K562 (cell line): ENCODE results near the gene HOXB6. TPM values are rescaled to one million over a fixed set of nuclear protein-coding genes. Genes with fewer than 3 reads are reported as not detected.

Experiments
- ARID1B ChIP-seq: fragments of 450-650 bp; IDR thresholded peaks from 2 replicates; pipeline ENCODE4 v1.6.1; 2016; ENCODE audit warnings: antibody characterized with exemption, mild to moderate bottlenecking, inconsistent platforms
- EHMT2 ChIP-seq: fragments of 450-650 bp; IDR thresholded peaks from 2 replicates; pipeline ENCODE4 v1.6.1; 2018; ENCODE audit warnings: antibody characterized with exemption
- JUNB ChIP-seq: fragments of 450-650 bp; formaldehyde crosslinking; conservative IDR thresholded peaks from 2 replicates; pipeline ENCODE4 v1.4.0; 2020; ENCODE audit warnings: mild to moderate bottlenecking
- JUND ChIP-seq, 2 experiments: IDR thresholded peaks; 2 replicates in 1 of 2; 3 replicates in 1 of 2; pipeline ENCODE4 v1.6.1; 2011; ENCODE audit warnings: borderline replicate concordance in 2 of 2, low read depth in 2 of 2, low read length in 2 of 2, improper control_type of control experiment in 1 of 2, missing biosample characterization in 1 of 2, missing genetic modification characterization in 1 of 2, missing genetic modification reagents in 1 of 2
- POLR2AphosphoS2 ChIP-seq: IDR thresholded peaks from 2 replicates; pipeline ENCODE4 v1.6.1; 2012; ENCODE audit warnings: low read length, improper control_type of control experiment
- STAT5B ChIP-seq: fragments of 250-450 bp; sonication (Bioruptor Pico); IDR thresholded peaks from 2 replicates; pipeline ENCODE4 v1.8.0; 2021; ENCODE audit warnings: mild to moderate bottlenecking, inconsistent platforms
- TGIF2 ChIP-seq: sonication (generic); formaldehyde crosslinking; IDR thresholded peaks from 2 replicates; pipeline ENCODE4 v1.8.1; 2022; ENCODE audit warnings: mild to moderate bottlenecking, missing genetic modification reagents, moderate library complexity
- ZBTB1 ChIP-seq: sonication (generic); formaldehyde crosslinking; IDR thresholded peaks from 2 replicates; pipeline ENCODE4 v1.8.1; 2023; ENCODE audit warnings: missing genetic modification reagents, low read depth, mild to moderate bottlenecking, borderline replicate concordance
- ZC3H11A ChIP-seq: IDR thresholded peaks from 2 replicates; pipeline ENCODE4 v1.6.1; 2012; ENCODE audit warnings: low read depth, low read length, improper control_type of control experiment
- ZNF445 ChIP-seq: fragments of 250-450 bp; sonication (Bioruptor Pico); IDR thresholded peaks from 2 replicates; pipeline ENCODE4 v1.4.0; 2020; ENCODE audit warnings: low read depth, mild to moderate bottlenecking, moderate library complexity
- ZNF507 ChIP-seq: conservative IDR thresholded peaks from 2 replicates; pipeline ENCODE4 v1.6.1; 2017; ENCODE audit warnings: missing genetic modification characterization, missing compliant biosample characterization
- polyA plus RNA-seq, 8 experiments: library from polyadenylated mRNA; depleted of rRNA in 4 of 8; stranded (reverse) in 5 of 8; unstranded in 3 of 8; fragments of >200 nt; fragmentation: Nextera tagmentation in 2 of 8; fragmentation: Illumina TruSeq in 1 of 8; extraction: Ambion mirVana in 2 of 8; extraction: Trizol in 1 of 8; gene quantifications; 2 replicates each; pipeline versions ENCODE4 v1.2.1 to v1.2.3, GENCODE V29; 2011 to 2014; ENCODE audit warnings: inconsistent platforms in 1 of 8, missing spikeins in 1 of 8
- total RNA-seq, 7 experiments: library from RNA; depleted of rRNA in 6 of 7; stranded (reverse); fragments of >200 nt in 6 of 7; fragmentation: Illumina TruSeq in 2 of 7; extraction: Trizol in 2 of 7; gene quantifications; 2 replicates each; pipeline versions ENCODE4 v1.2.1 to v1.2.3, GENCODE V29; 2011 to 2021; ENCODE audit warnings: low replicate concordance in 1 of 7
- TF ChIP-seq, protein P1 (sequence below): fragments of 250-450 bp; sonication (Bioruptor Pico); IDR thresholded peaks from 2 replicates; pipeline ENCODE4 v1.4.0; 2020; ENCODE audit warnings: mild to moderate bottlenecking, moderate library complexity, borderline replicate concordance
- TF ChIP-seq, protein P2 (sequence below), 2 experiments: fragments of 450-650 bp in 1 of 2; sonication (generic) in 1 of 2; formaldehyde crosslinking in 1 of 2; IDR thresholded peaks in 1 of 2; conservative IDR thresholded peaks in 1 of 2; 2 replicates each; pipeline versions ENCODE4 v1.6.1 to v1.8.1; 2016 to 2023; ENCODE audit warnings: mild to moderate bottlenecking in 2 of 2, moderate library complexity in 2 of 2, inconsistent platforms in 1 of 2, missing genetic modification reagents in 1 of 2
- TF ChIP-seq, protein P3 (sequence below): fragments of 250-450 bp; sonication (Bioruptor Pico); IDR thresholded peaks from 2 replicates; pipeline ENCODE4 v1.8.0; 2022; ENCODE audit warnings: moderate library complexity, mild to moderate bottlenecking, inconsistent platforms
- TF ChIP-seq, protein P4 (sequence below): fragments of 150-350 bp; conservative IDR thresholded peaks from 2 replicates; pipeline ENCODE4 v1.6.1; 2014; ENCODE audit warnings: low read length

HOXB6 gene
- total and polyA plus RNA-seq, 9 of the 15 experiments (the other 6 are each of a cell fraction or from before 2014, with no cell fraction given), result 1.2 to 14.8 (median 4.9) TPM

DNA sequence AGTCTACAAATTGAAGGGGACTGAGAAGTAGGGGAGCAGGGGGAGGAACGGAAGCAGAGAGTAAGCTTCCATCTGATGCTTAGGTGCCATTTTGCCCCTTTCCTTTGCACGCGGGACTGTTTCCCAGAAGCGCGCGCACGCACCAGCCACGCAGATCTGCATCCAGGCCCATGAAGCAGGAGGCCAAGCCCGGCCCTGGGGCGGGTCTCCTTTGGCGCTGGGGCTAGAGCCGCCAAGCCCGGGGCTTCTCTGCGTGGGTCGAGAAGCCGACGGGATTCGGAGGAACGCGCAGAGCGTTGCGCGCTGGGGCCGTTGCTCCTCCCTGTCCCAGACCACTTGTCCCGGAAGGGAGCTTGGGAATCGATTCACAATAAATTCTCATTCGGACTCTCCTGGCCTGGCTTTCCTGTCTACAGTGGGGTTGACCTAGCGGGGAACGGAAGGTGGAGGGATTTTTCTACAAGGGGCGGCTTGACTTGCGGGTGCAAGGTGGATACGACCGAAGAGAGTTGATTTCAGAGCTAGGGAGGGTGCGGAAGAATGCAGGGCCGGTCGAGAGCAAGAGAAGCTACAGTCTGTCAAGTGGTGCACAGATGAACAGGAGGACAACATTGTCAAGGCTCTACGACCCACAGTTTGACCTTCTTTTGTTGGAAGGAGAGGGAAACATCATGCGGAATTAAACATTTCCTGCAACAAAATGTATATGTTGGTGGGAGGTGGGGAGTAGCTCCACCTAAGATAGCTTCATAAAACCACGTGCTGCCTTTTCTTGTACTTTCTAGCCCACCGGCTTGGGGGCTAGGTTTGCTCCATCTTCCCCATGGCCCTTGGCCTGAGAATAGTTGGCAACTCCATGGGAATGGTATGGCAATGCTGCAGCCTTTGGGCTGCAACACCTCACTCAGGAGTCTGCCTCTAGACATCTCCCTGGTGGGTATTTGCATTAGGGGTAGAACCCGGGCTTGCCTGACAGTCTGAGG lies 16.9 kb upstream of the HOXB6 start (continued):
- TF ChIP-seq JUNB (CRISPR knock-in tag), result no peak
- TF ChIP-seq POLR2AphosphoS2, result 0 out of 2 replicates have a peak, but pooled peaks have one; percentile 51
- TF ChIP-seq ZBTB1, result no peak
- TF ChIP-seq ZC3H11A, result no peak
- TF ChIP-seq EHMT2, result no peak
- no peak for TF ChIP-seq ARID1B
- TF ChIP-seq, protein P1, sequence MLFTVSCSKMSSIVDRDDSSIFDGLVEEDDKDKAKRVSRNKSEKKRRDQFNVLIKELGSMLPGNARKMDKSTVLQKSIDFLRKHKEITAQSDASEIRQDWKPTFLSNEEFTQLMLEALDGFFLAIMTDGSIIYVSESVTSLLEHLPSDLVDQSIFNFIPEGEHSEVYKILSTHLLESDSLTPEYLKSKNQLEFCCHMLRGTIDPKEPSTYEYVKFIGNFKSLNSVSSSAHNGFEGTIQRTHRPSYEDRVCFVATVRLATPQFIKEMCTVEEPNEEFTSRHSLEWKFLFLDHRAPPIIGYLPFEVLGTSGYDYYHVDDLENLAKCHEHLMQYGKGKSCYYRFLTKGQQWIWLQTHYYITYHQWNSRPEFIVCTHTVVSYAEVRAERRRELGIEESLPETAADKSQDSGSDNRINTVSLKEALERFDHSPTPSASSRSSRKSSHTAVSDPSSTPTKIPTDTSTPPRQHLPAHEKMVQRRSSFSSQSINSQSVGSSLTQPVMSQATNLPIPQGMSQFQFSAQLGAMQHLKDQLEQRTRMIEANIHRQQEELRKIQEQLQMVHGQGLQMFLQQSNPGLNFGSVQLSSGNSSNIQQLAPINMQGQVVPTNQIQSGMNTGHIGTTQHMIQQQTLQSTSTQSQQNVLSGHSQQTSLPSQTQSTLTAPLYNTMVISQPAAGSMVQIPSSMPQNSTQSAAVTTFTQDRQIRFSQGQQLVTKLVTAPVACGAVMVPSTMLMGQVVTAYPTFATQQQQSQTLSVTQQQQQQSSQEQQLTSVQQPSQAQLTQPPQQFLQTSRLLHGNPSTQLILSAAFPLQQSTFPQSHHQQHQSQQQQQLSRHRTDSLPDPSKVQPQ (CRISPR knock-in tag), result no peak
- TF ChIP-seq, protein P2, sequence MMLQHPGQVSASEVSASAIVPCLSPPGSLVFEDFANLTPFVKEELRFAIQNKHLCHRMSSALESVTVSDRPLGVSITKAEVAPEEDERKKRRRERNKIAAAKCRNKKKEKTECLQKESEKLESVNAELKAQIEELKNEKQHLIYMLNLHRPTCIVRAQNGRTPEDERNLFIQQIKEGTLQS (IDR thresholded peaks at IDR 0.05), result 0 out of 2 replicates have a peak, but pooled peaks have one; percentile 17
- TF ChIP-seq, protein P2 (CRISPR knock-in tag; conservative IDR thresholded peaks at IDR 0.05), result no peak
- TF ChIP-seq TGIF2 (CRISPR knock-in tag), result no peak
- TF ChIP-seq JUND (IDR thresholded peaks at IDR 0.05; ENCODE audit: borderline replicate concordance, low read depth, low read length), result no peak
- TF ChIP-seq JUND (tag; IDR thresholded peaks at IDR 0.05; ENCODE audit: borderline replicate concordance, low read depth, low read length), result no peak
- no peak for TF ChIP-seq ZNF507 (tag)
- TF ChIP-seq, protein P3, sequence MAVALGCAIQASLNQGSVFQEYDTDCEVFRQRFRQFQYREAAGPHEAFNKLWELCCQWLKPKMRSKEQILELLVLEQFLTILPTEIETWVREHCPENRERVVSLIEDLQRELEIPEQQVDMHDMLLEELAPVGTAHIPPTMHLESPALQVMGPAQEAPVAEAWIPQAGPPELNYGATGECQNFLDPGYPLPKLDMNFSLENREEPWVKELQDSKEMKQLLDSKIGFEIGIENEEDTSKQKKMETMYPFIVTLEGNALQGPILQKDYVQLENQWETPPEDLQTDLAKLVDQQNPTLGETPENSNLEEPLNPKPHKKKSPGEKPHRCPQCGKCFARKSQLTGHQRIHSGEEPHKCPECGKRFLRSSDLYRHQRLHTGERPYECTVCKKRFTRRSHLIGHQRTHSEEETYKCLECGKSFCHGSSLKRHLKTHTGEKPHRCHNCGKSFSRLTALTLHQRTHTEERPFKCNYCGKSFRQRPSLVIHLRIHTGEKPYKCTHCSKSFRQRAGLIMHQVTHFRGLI (CRISPR knock-in tag), result no peak
- no peak for TF ChIP-seq ZNF445 (CRISPR knock-in tag)
- TF ChIP-seq STAT5B (CRISPR knock-in tag), result no peak
- TF ChIP-seq, protein P4, sequence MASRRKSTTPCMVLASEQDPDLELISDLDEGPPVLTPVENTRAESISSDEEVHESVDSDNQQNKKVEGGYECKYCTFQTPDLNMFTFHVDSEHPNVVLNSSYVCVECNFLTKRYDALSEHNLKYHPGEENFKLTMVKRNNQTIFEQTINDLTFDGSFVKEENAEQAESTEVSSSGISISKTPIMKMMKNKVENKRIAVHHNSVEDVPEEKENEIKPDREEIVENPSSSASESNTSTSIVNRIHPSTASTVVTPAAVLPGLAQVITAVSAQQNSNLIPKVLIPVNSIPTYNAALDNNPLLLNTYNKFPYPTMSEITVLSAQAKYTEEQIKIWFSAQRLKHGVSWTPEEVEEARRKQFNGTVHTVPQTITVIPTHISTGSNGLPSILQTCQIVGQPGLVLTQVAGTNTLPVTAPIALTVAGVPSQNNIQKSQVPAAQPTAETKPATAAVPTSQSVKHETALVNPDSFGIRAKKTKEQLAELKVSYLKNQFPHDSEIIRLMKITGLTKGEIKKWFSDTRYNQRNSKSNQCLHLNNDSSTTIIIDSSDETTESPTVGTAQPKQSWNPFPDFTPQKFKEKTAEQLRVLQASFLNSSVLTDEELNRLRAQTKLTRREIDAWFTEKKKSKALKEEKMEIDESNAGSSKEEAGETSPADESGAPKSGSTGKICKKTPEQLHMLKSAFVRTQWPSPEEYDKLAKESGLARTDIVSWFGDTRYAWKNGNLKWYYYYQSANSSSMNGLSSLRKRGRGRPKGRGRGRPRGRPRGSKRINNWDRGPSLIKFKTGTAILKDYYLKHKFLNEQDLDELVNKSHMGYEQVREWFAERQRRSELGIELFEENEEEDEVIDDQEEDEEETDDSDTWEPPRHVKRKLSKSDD, result no peak
